ENCODE results near the gene ZC3HAV1.

DNA sequence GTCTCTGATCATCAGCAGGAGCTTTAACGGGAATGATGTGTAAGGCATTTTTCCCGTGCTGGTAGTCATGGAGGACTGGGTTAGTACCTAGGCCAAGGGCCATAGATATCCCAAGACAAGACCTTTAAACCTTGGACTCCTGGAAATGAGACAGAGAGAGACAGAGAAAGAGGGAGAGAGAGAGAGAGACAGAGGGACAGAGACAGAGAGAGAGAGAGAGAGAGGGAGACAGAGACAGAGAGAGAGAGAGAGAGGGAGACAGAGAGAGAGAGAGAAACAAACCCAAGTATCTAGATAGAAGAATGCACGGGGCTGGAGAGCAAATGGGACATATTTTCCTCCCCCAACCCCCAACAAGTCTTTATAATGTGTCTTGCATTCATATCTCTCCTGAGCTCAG lies 22.3 kb downstream of the ZC3HAV1 start:
- TF ChIP-seq REST (IDR thresholded peaks at IDR 0.05; ENCODE audit: insufficient replicate concordance, low read depth), result no peak
- TF ChIP-seq SPI1 (IDR thresholded peaks at IDR 0.05; ENCODE audit: borderline replicate concordance, low read depth), result no peak
- TF ChIP-seq, protein P1, sequence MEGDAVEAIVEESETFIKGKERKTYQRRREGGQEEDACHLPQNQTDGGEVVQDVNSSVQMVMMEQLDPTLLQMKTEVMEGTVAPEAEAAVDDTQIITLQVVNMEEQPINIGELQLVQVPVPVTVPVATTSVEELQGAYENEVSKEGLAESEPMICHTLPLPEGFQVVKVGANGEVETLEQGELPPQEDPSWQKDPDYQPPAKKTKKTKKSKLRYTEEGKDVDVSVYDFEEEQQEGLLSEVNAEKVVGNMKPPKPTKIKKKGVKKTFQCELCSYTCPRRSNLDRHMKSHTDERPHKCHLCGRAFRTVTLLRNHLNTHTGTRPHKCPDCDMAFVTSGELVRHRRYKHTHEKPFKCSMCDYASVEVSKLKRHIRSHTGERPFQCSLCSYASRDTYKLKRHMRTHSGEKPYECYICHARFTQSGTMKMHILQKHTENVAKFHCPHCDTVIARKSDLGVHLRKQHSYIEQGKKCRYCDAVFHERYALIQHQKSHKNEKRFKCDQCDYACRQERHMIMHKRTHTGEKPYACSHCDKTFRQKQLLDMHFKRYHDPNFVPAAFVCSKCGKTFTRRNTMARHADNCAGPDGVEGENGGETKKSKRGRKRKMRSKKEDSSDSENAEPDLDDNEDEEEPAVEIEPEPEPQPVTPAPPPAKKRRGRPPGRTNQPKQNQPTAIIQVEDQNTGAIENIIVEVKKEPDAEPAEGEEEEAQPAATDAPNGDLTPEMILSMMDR (IDR thresholded peaks at IDR 0.05; ENCODE audit: insufficient read depth, low read length), result no peak
- TF ChIP-seq POLR2AphosphoS5 (IDR thresholded peaks at IDR 0.05; ENCODE audit: low read depth), result no peak
- no peak for TF ChIP-seq GABPA (IDR thresholded peaks at IDR 0.05; ENCODE audit: low read depth)

Measured in HL-60 (cell line).